ENCODE results near the gene COL4A1.

The COL4A1 gene

GRCh38 chr13:110311443-110312338 lies 4.7 kb upstream of the COL4A1 start:
- Histone ChIP-seq H3K9me2 (ENCODE audit: low read depth, low read length) (no peaks in the 10 kb centered on the region), H3K79me2 (ENCODE audit: insufficient read depth, low read length) (no peaks in the 10 kb centered on the region)

GRCh38 chr13:110310541-110311442 lies 3.8 kb upstream of the COL4A1 start:
- H3F3A ChIP-seq (ENCODE audit: insufficient read depth, low read length) = no peaks in the 10 kb centered on the region
- H2AFZ ChIP-seq (ENCODE audit: low read length) = no peak overlapping the region
- H3K9me3 ChIP-seq (ENCODE audit: low read length) = no peaks in the 10 kb centered on the region
- no peaks in the 10 kb centered on the region for H3K36me3 ChIP-seq (ENCODE audit: insufficient read depth, low read length)
- no peaks in the 10 kb centered on the region for H3K9me2 ChIP-seq (ENCODE audit: low read depth, low read length)
- no peak for TF ChIP-seq EZH2 (IDR thresholded peaks at IDR 0.05; ENCODE audit: borderline replicate concordance, low read length)
- no peak for TF ChIP-seq CTCF (IDR thresholded peaks at IDR 0.05; ENCODE audit: low read length)
- H3K4me2 ChIP-seq (ENCODE audit: low read length) = no peak overlapping the region
- peaks cover 14% of the 10 kb centered on the region; the same call in 1 of the 2 replicates for H3K27me3 ChIP-seq (ENCODE audit: insufficient read depth, low read length)
- no peak overlapping the region for H3K9ac ChIP-seq (ENCODE audit: low read length)
- H3K4me3 ChIP-seq (ENCODE audit: low read depth, low read length, poor library complexity, severe bottlenecking) = no peak overlapping the region
- H3K4me1 ChIP-seq (ENCODE audit: insufficient read depth, low read length, severe bottlenecking) = no peaks in the 10 kb centered on the region
- no peak overlapping the region for H3K27ac ChIP-seq (ENCODE audit: low read depth, low read length, poor library complexity, severe bottlenecking)
- H3K79me2 ChIP-seq (ENCODE audit: insufficient read depth, low read length) = no peaks in the 10 kb centered on the region
- H4K20me1 ChIP-seq (ENCODE audit: insufficient read depth, low read length) = no peaks in the 10 kb centered on the region

More at GRCh38 chr13:110311443-110312338, 4.7 kb upstream of the COL4A1 start:
- Histone ChIP-seq H3K9ac (ENCODE audit: low read length) (no peak overlapping the region), H3K36me3 (ENCODE audit: insufficient read depth, low read length) (no peaks in the 10 kb centered on the region), H3K4me3 (ENCODE audit: low read depth, low read length, poor library complexity, severe bottlenecking) (no peak overlapping the region), H3K27me3 (ENCODE audit: insufficient read depth, low read length) (peaks cover 18% of the 10 kb centered on the region; the same call in 1 of the 2 replicates), H4K20me1 (ENCODE audit: insufficient read depth, low read length) (no peaks in the 10 kb centered on the region), H2AFZ (ENCODE audit: low read length) (no peak overlapping the region), H3K4me1 (ENCODE audit: insufficient read depth, low read length, severe bottlenecking) (no peaks in the 10 kb centered on the region), H3F3A (ENCODE audit: insufficient read depth, low read length) (no peaks in the 10 kb centered on the region), H3K9me3 (ENCODE audit: low read length) (no peaks in the 10 kb centered on the region), H3K27ac (ENCODE audit: low read depth, low read length, poor library complexity, severe bottlenecking) (no peak overlapping the region), H3K4me2 (ENCODE audit: low read length) (no peak overlapping the region)
- TF ChIP-seq EZH2 (IDR thresholded peaks at IDR 0.05; ENCODE audit: borderline replicate concordance, low read length) = no peak

GRCh38 chr13:110309661-110310524 lies 2.9 kb upstream of the COL4A1 start:
- no peaks in the 10 kb centered on the region for H3K36me3 ChIP-seq (ENCODE audit: insufficient read depth, low read length)
- no peaks in the 10 kb centered on the region for H3K79me2 ChIP-seq (ENCODE audit: insufficient read depth, low read length)
- H3K9ac ChIP-seq (ENCODE audit: low read length) = no peak overlapping the region
- H3F3A ChIP-seq (ENCODE audit: insufficient read depth, low read length) = no peaks in the 10 kb centered on the region
- no peak overlapping the region for H3K27ac ChIP-seq (ENCODE audit: low read depth, low read length, poor library complexity, severe bottlenecking)
- H3K4me1 ChIP-seq (ENCODE audit: insufficient read depth, low read length, severe bottlenecking) = no peaks in the 10 kb centered on the region
- no peaks in the 10 kb centered on the region for H4K20me1 ChIP-seq (ENCODE audit: insufficient read depth, low read length)
- no peaks in the 10 kb centered on the region for H3K9me3 ChIP-seq (ENCODE audit: low read length)
- H3K27me3 ChIP-seq (ENCODE audit: insufficient read depth, low read length) = peaks cover 11% of the 10 kb centered on the region; the same call in 1 of the 2 replicates
- no peak overlapping the region for H2AFZ ChIP-seq (ENCODE audit: low read length)
- TF ChIP-seq CTCF (IDR thresholded peaks at IDR 0.05; ENCODE audit: low read length) (no peak), EZH2 (IDR thresholded peaks at IDR 0.05; ENCODE audit: borderline replicate concordance, low read length) (no peak)
- no peak overlapping the region for H3K4me3 ChIP-seq (ENCODE audit: low read depth, low read length, poor library complexity, severe bottlenecking)
- no peaks in the 10 kb centered on the region for H3K9me2 ChIP-seq (ENCODE audit: low read depth, low read length)
- no peak overlapping the region for H3K4me2 ChIP-seq (ENCODE audit: low read length)

All from OCI-LY1 (cell line).